DLD1 (cell line): Measurements from ENCODE around the gene SLC2A13.
"Not testable (repeated sequence)": the region's sequence is repeated elsewhere in the genome, so short reads cannot be mapped to it uniquely, and the experiment has no call there.

Source experiments
- in situ Hi-C: cut with HindIII; loops from 2 replicates; pipeline ENCODE4 v1.10.0; 2017; ENCODE audit warnings: low sequenced_read_pairs

Gene SLC2A13

GRCh38 chr12:39883411-39883810, 222.5 kb downstream of the SLC2A13 start:
- in situ Hi-C loops = no loop called here

DNA sequence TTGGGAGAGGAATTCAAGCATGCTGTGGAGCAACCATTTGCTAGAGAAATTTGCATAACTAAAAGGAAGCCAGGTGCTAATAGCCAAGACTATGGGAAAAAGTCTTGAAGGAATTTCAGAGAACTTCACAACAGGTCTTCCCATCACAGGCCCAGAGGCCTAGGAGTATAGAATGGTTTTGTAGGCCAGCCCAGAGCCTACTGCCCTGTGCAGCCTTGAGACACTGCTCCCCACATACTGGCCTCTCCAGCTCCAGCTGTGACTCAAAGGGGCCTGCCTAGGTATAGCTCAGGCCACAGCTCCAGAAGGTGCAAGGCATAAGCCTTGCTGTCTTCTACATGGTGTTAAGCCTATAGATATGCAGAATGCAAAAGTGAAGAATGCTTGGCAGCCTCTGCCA, 227.1 kb downstream of the SLC2A13 start:
- in situ Hi-C loops = no loop called here

GRCh38 chr12:39875721-39876120, 230.2 kb downstream of the SLC2A13 start:
- in situ Hi-C loops = no loop called here

DNA sequence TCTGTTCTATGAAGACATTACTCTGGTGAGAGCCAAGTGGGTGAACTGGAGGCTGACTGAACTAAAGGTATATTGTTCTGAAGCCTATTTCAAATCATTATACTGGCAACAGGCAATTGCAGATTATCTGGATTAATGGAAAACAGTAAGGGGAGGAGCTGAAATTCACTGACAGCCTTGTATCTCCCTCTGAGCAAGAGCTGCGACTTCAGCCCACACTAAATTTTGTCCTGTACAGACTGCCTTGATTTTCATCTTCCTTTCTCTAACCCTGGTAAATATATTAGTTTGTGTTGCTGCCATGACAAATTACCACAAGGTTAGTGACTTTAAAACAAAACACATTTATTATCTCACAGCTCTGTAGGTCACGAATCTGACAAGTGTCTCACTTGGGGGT, 231.1 kb downstream of the SLC2A13 start:
- in situ Hi-C loops = no loop called here

DNA sequence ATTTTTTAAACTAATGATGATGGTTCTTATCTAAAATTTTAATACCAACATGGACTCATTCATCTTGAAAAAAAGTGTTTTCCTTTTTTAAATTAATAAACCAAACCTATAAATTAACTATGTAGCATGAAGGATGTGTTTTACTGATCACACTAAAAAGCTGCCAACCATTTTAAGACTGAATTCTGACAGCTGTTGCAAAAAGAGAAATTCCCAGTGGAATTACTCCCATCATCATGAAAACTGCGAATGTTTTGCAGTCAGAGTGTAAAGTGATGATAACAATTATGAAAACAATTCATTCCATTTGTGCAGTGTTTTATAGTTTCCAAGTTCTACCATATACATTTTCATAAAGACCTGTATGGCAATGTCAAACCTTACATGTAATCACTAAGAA, 232.8 kb downstream of the SLC2A13 start:
- in situ Hi-C loops = no loop called here

- in situ Hi-C loops = no loop called here
These were observed 233.5 kb downstream of the SLC2A13 start for GRCh38 chr12:39872425-39872824.

DNA sequence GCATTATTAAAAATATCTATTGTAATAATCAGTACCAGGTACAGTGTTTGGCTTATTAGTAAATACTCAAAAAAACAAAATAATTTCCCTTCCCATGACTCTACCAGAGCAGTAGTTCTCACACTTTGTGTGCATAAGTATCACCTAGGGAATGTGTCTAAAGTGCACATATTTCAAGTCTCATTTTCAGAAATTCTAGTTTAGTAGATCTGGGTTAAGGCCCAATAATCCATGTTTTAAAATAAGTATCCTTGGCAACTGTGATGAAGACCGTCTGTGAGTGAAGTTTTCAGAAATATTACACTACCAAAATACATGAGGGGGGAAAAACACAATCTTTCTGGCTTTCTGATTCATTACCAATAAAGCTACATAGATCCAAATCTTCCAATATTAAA, 237.6 kb downstream of the SLC2A13 start:
- in situ Hi-C loops = no loop called here

- in situ Hi-C loops = no loop called here
These were observed 238.1 kb downstream of the SLC2A13 start for GRCh38 chr12:39867631-39868327.

DNA sequence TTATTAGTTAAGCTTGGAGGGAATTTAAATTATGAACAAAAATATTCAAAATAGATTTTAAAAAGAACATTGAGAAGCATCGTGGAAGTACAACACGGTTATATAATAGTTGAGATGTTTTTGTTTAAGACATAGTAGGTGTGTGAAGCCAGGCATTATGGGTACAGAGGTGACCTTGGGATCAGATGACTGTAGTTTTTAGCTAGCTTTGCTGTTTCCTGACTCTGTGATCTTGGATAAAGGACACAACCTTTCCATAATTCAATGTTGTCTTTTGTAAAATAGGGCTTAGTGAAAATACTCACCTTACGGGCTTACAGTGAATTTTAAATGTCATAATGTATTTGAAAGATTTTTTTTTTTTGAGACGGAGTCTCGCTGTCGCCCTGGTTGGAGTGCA, 239.7 kb downstream of the SLC2A13 start:
- in situ Hi-C loops = no loop called here

DNA sequence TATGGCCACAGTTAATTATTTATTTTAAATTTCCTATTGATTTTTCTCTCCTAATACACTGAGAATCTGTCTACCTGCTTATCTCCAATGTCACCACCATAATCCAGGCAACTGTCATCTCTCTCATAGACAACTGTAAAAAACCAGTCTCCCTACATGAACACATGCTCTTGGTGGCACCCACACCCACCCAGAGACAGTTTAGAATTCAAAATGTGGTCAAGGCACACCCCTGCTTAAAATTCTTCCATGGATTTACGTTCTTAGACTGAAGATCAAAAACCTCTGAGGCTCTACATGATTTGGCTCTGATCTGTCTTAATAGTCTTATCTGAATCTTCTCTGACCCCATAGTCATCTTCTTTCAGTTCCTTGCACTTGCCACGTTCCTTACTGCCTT, 245.2 kb downstream of the SLC2A13 start:
- in situ Hi-C loops = no loop called here

DNA sequence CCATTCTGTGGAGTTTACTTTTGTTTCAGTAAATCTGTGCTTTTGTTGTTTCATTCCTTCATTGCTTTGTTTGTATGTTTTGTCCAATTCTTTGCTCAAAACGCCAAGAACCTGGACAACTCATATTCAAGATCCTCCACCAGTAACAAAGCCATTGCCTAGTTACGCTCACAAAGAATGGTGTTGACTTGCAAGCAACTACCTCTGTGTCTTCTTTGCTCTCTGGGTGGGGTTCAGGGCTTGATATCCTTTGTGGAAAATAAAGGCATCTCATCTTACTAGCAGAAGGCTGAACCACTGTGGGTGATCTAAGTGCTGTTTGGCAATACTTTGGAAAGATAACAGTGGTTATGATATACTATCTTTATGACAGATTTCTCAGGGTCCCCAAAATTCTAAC, 252.9 kb downstream of the SLC2A13 start:
- in situ Hi-C loops = no loop called here

- in situ Hi-C loops = no loop called here
These were observed 253.5 kb downstream of the SLC2A13 start for GRCh38 chr12:39852346-39852745.

GRCh38 chr12:39848218-39848617, 257.7 kb downstream of the SLC2A13 start:
- in situ Hi-C loops = not testable (repeated sequence)

DNA sequence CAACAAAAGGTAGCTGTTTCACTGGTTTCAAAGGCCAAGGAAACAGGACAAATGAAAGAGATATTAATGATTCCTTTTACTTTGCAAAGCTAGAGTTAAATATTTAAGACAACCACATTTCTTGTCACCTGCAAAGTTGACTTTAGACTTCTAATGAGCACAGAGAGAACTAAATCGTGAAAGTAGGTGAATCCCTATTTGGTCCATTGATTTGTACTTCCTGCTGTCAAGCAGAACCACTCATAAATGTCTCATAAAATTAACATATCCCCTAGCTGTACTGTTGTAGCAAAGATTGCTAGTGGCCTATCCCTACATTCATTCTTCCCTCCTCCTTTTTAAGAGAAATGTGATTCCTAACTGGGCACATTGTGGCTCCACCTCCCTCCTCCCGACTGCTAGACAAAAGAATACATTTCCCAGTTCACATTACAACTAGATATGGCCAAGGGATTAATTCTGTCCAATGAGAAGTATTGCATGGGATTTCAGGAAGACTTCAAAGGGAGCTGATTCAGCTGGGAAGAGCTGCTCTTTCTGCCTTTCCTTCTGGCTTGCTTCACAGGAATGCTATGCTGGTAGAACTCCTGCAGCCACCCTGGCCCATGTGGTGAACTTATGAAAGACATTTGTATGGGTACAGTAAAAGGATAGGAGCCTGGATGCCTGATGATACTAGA, 258.8 kb downstream of the SLC2A13 start:
- in situ Hi-C loops = no loop called here

- in situ Hi-C loops = no loop called here
These were observed 259.6 kb downstream of the SLC2A13 start for GRCh38 chr12:39846304-39846703.

DNA sequence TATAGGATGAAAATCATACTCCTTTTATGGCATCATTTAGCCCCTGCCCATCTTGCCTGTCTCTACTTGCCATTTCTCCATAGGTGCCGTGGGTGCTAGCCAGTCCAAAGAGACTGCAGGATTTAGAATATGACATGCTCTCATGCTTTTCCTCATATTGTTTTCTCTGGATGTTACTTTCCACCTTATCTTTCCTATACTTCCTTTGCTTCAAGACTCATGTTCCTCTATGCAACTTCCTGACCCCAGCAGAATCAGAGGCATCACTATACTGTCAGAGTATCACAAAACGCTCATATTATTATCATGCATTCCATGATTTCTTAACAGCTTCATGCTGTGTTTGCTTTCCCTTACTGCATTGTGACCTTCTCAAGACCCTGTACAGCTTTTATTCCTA, 265.5 kb downstream of the SLC2A13 start:
- in situ Hi-C loops = no loop called here

DNA sequence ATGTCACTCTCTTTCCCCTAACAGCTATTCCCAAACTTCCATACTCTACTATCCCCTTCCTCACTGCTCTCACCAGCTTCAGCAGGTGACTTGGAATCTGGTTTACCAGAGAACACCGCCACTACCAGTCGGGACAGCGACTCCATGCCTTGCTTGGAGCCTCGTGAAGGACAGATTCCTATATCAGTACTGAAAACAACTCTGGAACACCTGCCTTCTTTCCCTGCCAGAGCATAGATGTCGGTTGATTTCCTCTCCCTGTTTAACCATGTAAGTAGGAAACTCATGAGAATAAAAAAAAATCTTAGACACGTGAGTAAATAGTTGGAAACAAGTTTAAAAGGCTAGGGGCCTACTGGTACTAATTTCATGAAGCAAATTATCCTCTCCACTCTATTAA, 266.8 kb downstream of the SLC2A13 start:
- in situ Hi-C loops = no loop called here

- in situ Hi-C loops = no loop called here
These were observed 270.1 kb downstream of the SLC2A13 start for GRCh38 chr12:39835517-39836489.

DNA sequence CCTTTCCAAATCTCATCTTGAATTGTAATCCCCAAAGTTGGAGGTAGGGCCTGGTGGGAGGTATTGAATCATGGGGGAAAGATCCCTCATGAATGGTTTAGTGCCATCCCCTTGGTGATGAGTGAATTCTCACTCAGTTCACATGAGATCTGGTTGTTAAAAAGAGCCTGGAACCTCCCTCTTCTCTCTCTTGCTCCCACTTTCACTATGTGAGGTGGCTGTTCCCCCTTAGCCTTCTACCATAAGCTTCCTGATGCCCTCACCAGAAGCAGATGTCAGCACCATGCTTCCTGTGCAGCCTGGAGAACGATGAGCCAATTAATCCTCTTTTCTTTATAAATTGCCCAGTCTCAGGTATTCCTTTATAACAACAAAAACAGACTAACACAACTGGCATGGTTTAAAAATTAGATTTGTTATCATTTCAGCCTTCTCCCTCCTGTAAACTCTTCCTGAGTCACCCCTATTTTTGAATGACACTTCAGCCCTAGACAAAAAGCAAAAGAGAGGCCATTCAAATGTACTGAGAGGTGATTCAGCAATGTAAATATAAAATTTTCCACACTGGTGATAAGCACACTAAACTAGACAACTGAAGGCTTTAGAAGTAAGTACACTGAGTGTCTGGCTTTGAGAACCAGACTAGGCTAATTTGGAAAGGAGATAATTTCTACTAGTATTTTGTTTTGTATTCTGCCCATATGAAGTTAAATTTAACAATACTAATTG, 274.1 kb downstream of the SLC2A13 start:
- in situ Hi-C loops = no loop called here

GRCh38 chr12:39830852-39831520, 274.9 kb downstream of the SLC2A13 start:
- in situ Hi-C loops = no loop called here
